Measurements from ENCODE around the gene GALNT14. TPM values are rescaled to one million over a fixed set of nuclear protein-coding genes. Genes with fewer than 3 reads are reported as not detected.

GALNT14 gene
- total RNA-seq, 1 experiment from 2014 or later = 5.9 TPM

DNA sequence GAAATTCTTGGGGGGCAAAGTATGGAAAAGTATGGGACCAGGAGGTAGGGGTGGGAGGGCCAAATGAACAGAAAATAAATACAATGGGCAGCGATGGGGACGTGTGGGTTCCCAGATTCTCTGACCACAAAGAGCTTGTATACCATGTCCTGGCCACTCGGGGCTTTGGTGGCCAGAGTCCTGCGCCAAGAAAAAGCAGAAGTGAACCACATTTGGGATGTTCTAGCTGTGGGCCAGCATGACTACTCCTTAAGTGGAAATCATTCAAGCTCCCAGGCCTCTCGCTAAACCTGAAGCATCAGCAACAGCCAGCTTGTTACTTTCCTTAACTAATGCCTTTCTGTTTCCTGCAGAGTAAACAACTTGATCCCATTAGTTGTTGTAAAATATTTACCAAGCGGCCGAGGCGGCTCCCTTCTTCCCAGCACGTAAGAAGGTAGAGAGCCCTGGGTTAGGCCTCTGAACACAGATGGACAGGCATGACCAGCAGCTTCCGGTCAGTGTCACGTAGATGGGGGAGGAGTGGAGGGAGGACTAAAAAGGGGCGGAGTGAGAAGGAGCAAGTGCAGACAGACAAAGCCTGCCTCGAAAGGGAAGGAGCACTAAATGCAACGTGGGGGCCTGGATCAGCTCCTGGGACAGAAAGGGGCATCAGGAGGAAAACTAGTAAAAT, 88.2 kb downstream of the GALNT14 start:
- in situ Hi-C loops (cut with HindIII; ENCODE audit: low pct_unique_long_range_greater_than_20kb, low sequenced_read_pairs) = no loop called here
- no peak for DNase-seq (ENCODE audit: low read depth, low spot score)

DNA sequence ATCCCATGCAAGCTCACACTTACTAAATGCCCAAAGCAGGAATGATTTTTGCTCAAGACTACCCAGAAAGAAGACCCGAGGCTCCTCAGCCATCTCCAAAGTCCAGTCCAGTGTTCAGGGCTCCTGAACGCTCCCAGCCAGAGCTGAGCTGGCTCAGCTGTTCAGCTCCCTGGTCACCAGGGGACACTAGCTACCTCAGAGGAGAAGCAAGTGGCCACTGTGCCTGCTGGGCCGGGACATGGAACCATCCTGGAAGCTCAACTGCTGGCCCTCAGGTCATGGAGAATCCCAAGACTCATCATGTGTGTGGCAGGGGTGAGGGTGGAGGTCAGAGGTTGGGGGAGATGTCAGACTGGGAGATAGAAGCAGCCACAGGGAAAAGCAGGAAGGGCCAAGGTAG, 89.0 kb downstream of the GALNT14 start:
- in situ Hi-C loops (cut with HindIII; ENCODE audit: low pct_unique_long_range_greater_than_20kb, low sequenced_read_pairs) = no loop called here

DNA sequence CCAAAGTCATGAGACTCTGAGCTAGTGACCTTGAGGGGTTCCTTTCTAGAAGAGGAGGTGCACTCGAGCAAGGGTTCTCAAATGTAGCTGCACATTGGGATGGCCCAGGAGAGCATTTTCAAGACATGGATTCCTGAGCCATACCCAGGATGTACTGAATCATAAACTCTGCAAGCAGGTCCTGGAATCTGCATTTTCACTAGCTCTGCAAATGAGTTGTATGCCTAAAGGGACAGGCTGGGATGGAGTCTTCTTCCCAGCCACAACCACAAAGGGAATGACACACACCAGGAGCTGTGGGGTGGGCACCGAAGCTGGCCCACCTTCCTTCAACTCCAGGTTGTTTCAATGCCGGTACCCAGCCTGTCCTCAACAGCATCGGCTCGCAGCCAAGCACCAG, 90.6 kb downstream of the GALNT14 start:
- in situ Hi-C loops (cut with HindIII; ENCODE audit: low pct_unique_long_range_greater_than_20kb, low sequenced_read_pairs) = no loop called here
- DNase-seq (ENCODE audit: low read depth, low spot score) = no peak

More for the DNA sequence above, 89.0 kb downstream of the GALNT14 start:
- DNase-seq (ENCODE audit: low read depth, low spot score) = no peak

DNA sequence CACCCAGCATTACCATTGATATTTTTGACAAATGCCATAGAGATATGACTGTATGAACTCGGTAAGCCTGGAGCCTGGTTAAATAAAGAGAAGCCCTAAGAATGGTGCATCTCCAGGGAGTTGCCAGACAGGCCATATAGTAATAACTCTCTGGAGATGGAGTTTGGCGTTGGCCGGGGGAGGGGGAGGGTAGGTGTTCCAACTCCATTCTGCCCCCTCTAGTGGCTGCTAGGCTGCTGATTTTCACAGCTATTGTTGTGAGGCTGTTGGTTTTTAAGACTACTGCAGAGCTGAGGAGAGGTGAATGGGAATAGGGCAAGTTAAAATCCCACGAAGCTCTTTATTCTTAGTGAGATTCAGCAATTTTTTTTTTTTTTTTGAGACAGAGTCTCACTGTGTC, 99.9 kb downstream of the GALNT14 start:
- DNase-seq (ENCODE audit: low read depth, low spot score) = peak; percentile 40
- in situ Hi-C loops (cut with HindIII; ENCODE audit: low pct_unique_long_range_greater_than_20kb, low sequenced_read_pairs) = no loop called here

DNA sequence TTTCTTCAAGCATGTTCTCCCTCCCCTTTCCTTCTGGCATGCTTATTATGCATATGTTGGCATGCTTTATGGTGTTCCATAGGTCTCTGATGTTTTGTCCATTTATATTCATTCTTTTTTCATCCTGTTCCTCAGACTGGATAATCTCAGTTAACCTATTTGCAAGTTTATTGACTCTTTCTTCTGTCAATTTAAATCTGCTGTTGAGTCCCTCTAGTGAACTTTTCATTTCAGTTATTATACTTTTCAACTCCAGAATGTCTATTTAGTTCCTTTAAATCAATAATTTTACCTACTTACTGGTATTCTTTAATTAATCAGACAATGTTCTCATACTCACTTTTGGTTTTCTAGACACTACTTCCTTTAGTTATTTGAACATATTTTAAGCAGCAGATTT, 101.2 kb downstream of the GALNT14 start:
- in situ Hi-C loops (cut with HindIII; ENCODE audit: low pct_unique_long_range_greater_than_20kb, low sequenced_read_pairs) = no loop called here

DNA sequence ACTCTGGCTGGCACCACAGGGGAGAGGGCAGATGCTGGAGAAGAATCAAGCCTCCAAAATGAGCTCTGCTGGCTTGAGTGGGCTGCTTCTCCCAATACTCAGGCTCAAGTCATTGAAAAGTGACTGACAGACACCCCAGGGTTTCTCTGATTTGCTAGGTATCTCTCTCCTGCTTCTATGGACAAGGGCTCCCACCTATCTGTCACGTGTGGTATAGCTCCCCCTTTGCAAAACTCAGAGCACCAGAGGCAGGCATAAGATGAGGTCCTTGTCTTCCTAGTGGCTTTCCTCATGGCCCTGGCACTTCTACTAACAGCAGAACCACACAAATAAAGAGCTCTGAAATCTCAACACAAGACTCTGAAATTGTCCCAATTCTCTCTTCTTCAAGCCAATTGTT, 105.2 kb downstream of the GALNT14 start:
- in situ Hi-C loops (cut with HindIII; ENCODE audit: low pct_unique_long_range_greater_than_20kb, low sequenced_read_pairs) = no loop called here
- no peak for DNase-seq (ENCODE audit: low read depth, low spot score)

More for the DNA sequence above, 101.2 kb downstream of the GALNT14 start:
- no peak for DNase-seq (ENCODE audit: low read depth, low spot score)

DNA sequence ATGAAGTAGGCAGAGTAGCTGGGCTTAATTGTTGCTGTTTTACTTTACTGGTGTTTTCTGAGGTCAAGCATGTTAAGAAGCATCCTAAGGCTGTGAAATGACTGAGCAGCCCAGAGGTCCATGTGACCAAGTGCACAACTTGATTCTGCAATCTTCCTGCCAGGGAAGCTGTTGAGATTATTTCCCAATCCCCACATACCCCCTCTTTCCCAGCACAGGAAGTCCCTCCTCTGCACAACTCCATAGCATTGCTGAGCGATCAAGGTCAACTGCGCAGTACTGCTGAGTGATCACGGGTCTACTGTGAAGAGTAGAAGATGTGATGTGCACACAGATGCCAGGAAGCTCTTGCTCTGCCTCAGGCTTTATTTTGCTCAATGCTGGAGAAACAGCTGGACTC, 105.8 kb downstream of the GALNT14 start:
- DNase-seq (ENCODE audit: low read depth, low spot score) = no peak
- in situ Hi-C loops (cut with HindIII; ENCODE audit: low pct_unique_long_range_greater_than_20kb, low sequenced_read_pairs) = no loop called here

DNA sequence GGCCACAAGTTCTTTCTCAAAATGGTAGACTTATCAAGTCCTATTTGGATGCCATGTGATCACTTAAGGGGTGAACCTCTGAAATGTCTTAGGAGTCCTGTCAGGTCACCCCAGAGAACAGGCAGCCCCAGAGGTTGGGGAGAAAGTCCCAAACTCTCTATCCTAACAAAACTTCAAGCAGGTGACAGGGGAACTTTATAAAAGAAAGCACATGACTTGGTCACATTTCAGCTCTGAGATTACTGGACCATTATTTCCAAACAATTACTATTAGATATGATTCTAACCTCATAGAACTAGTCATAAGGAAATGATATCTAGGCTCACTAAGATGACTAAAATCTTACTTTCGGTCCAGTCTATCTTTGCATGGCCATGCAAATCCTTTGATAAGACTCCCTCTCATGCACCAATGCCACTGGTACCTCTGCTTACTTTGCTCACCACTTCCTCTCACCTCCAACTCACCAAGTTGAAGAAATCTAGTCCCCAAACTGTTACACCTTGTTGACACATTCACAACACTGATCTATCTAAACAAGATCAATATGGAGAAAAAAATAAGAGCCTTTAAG, 107.0 kb downstream of the GALNT14 start:
- in situ Hi-C loops (cut with HindIII; ENCODE audit: low pct_unique_long_range_greater_than_20kb, low sequenced_read_pairs) = no loop called here
- no peak for DNase-seq (ENCODE audit: low read depth, low spot score)

DNA sequence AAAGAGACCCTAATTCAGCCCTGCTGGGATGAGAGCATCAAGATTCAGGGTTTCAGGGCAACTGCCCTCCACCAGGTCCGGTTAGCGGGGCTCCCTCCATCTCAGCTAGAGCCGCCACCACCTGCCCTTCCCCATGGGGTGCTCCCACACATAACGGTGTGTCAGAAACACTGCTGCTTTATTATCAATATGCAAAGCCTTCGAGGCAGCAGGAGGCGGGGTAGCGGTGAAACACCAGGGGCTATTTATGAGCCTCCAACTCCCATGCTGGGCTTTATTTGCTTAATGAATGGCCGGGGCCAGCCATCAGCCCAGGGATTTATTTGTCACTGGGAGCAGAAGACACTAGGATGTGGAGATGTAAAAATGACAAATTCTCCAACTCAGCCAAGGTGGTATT, 109.8 kb downstream of the GALNT14 start:
- in situ Hi-C loops (cut with HindIII; ENCODE audit: low pct_unique_long_range_greater_than_20kb, low sequenced_read_pairs) = no loop called here

DNA sequence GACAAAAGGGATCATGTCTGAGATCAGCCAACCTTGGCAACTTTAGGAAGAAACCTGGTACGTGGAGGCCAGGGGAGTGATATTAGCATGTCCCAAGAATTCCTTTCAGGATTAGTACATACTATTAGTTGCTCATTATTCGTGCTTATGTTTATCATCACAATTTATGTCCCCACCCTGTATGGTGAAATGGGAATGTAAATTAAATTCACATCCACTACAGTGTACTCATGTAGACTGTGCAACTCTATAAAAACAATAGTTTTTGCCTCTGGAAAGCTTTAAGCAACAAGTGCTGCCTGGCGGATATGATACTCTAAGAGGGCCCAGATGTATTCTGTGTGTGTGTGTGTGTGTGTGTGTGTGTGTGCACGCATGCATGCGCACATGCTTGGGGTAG, 110.7 kb downstream of the GALNT14 start:
- DNase-seq (ENCODE audit: low read depth, low spot score) = no peak
- in situ Hi-C loops (cut with HindIII; ENCODE audit: low pct_unique_long_range_greater_than_20kb, low sequenced_read_pairs) = no loop called here

More for the DNA sequence above, 109.8 kb downstream of the GALNT14 start:
- no peak for DNase-seq (ENCODE audit: low read depth, low spot score)

DNA sequence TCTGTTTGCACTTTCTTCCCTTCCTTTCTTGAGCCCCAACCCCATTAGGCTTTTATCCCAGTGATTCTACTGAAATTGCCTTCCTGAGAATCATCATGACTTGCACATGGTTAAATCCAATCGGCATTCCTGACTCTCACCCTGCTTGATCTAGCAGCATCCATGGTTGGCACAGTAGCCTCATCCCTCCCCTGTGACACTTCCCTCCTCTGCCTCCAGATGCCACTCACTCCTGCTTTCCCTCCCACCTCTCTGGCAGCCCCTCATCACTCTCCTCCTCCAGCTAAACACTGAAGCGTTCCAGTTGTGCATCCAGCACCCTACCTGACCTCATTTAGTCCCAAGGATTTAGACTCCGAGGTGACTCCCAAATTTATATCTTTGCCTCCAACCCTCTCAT, 114.7 kb downstream of the GALNT14 start:
- in situ Hi-C loops (cut with HindIII; ENCODE audit: low pct_unique_long_range_greater_than_20kb, low sequenced_read_pairs) = no loop called here
- DNase-seq (ENCODE audit: low read depth, low spot score) = no peak

DNA sequence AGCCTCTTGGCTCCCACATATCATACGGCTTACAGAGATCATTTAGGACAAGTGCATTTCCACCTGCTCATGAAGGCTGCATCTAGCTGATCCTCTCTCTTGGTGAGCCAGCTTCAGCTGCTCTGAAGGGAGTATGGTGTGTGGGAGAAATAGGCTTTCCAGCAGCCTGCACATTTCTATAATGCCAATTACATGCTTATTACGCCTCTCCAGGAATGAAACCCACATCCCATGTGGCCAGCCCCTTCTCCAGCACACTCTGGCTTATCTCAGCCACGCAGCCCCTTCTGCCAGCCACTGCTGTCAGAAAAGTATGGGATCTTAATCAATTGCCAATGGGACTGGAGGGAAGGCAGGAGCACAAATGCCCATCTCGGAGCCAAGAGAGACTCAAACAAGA, 117.5 kb downstream of the GALNT14 start:
- in situ Hi-C loops (cut with HindIII; ENCODE audit: low pct_unique_long_range_greater_than_20kb, low sequenced_read_pairs) = no loop called here
- no peak for DNase-seq (ENCODE audit: low read depth, low spot score)

DNA sequence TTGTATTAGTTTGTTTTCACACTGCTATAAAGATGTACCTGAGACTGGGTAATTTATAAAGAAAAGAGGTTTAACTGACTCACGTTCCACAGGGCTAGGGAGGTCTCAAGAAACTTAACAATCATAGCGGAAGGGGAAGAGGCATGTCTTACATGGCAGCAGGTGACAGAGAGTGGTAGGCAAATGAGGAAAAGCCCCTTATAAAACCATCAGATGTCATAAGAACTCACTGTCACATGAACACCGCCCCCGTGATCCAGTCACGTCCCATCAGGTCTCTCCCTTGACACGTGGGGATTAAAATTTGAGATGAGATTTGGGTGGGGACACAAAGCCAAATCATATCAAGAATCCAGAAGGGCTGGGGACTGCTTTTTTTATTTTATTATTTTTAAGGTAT, 120.0 kb downstream of the GALNT14 start:
- no peak for DNase-seq (ENCODE audit: low read depth, low spot score)
- in situ Hi-C loops (cut with HindIII; ENCODE audit: low pct_unique_long_range_greater_than_20kb, low sequenced_read_pairs) = no loop called here

DNA sequence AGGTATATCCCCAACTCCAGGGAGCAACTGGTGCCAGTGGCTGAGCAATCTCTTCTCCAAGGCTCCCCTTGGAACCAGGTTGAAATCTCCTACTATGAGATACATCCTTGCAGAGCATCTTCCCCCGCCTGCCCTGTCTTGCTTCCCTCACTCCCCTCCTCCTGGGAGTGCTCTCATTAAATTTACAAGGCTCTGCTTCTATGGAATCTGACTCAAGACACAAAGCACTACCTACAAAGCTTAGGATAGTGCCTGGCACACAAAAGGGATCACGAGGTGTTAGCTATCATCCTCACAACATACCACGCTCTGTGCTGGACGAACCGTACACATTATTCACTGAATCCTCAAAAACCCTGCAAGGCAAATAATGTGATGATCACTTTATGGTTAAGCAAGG, 121.6 kb downstream of the GALNT14 start:
- in situ Hi-C loops (cut with HindIII; ENCODE audit: low pct_unique_long_range_greater_than_20kb, low sequenced_read_pairs) = no loop called here
- DNase-seq (ENCODE audit: low read depth, low spot score) = no peak

DNA sequence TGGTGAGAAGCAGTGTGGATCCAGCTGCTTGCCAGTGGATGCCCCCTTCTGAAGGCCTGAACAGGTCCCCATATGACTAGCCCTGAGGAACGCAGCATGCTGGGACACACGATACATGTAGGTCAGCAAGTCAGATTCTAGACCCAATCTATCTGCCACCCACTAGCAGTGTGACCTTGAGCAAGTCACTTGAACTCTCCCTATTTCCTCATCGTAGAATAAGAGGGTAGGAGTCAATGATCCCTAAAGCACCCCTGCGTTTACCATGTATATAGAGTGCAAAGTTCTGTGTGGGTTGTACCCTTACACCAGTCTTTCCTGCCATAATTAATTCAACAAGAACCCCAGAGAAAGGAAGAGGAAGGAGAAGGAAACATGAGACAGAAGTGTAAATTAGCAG, 123.7 kb downstream of the GALNT14 start:
- in situ Hi-C loops (cut with HindIII; ENCODE audit: low pct_unique_long_range_greater_than_20kb, low sequenced_read_pairs) = no loop called here
- DNase-seq (ENCODE audit: low read depth, low spot score) = no peak

DNA sequence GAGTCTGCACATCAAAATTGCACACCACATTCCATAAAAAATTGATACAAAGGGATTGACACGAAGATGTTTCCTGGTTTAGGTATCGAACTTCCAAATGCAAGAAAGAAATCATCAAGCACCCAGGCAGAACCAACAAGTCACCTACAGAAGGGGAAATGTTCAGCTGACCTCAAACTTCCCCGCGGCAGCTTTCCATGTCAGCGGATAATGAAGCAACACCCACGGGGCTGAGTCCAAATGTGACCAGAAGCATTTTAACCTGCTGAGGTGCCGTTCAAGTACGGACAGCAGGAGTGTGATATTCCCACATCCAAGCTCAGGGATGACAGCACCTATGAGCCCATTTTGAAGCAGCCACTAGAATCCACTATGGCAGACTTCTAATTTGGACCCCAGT, 124.9 kb downstream of the GALNT14 start:
- DNase-seq (ENCODE audit: low read depth, low spot score) = no peak
- in situ Hi-C loops (cut with HindIII; ENCODE audit: low pct_unique_long_range_greater_than_20kb, low sequenced_read_pairs) = no loop called here

DNA sequence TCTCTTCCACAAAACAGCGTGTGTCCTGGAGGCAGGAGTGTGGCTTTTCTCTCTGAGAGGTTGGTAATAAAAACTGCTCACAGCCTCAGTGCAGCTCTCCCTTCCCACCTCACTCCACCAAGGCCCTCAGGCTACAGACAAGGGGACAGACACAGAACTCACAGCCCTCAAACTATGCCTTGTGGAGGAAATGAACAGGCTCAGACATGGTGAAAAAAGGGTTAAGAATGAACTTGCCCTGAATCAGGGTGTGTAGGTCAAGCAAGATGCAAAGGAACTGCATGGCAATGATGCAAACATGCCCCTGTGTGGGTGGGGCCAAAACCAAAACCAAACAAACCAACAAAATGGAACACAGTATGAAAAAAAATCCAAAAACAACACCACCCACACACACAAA, 125.8 kb downstream of the GALNT14 start:
- DNase-seq (ENCODE audit: low read depth, low spot score) = no peak
- in situ Hi-C loops (cut with HindIII; ENCODE audit: low pct_unique_long_range_greater_than_20kb, low sequenced_read_pairs) = no loop called here

DNA sequence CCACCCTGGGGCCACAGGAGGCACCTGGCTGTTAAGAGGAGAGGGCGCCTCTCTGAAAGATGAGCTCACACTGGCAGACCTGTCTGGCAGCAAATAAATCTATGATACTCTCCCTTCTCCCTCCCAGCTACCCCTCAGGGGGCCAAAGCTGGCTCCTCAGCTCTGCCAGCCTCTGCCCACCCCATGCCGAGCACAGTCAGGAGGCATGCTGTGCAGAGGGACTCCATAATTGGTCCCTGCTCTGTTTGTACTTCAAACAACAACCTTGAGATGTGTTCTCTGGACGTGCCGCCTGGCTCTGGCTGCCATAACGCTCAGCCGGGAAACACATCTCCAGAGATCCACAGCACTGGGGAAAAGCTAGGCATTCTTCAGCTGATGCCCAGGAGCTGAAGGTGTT, 126.7 kb downstream of the GALNT14 start:
- in situ Hi-C loops (cut with HindIII; ENCODE audit: low pct_unique_long_range_greater_than_20kb, low sequenced_read_pairs) = no loop called here
- DNase-seq (ENCODE audit: low read depth, low spot score) = no peak

DNA sequence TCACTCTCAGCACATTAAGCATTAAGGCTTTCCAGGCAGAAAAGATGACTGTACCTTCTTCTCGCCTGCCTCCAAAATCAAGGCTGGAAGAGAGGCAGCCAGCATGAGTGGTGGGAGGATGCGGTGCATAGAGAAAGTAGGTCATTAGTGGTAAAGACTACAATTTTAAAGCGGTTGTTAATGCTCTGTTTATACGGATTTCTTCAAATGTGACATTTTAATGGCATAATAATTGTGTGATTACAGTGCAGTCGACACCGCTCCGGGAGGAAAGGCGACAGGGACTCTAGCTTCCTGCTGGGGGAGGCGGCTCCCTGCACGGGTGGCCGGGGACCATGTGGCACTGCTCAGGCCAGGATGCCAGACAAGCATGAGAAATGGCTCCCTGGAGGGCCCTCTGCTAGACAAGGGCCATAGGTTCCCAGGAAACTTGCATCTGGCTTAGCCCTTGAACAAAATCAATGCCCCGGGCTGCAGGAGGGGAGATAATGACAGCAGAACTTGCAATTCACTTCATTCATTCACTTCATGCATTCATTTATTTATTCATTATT, 129.6 kb downstream of the GALNT14 start:
- no peak for DNase-seq (ENCODE audit: low read depth, low spot score)
- in situ Hi-C loops (cut with HindIII; ENCODE audit: low pct_unique_long_range_greater_than_20kb, low sequenced_read_pairs) = no loop called here
